HG03565 (cell line): ENCODE data around the gene PIRT.

Source experiments
- ATAC-seq: cut with Tn5 transposase; IDR thresholded peaks from one replicate; pipeline ENCODE4 v1.9.1; 2021; ENCODE audit warnings: mild to moderate bottlenecking, moderate library complexity; ENCODE audit not compliant: unreplicated experiment

The PIRT gene

GRCh38 chr17:10824874-10825273, 13.0 kb downstream of the PIRT start:
- ATAC-seq: no peak

DNA sequence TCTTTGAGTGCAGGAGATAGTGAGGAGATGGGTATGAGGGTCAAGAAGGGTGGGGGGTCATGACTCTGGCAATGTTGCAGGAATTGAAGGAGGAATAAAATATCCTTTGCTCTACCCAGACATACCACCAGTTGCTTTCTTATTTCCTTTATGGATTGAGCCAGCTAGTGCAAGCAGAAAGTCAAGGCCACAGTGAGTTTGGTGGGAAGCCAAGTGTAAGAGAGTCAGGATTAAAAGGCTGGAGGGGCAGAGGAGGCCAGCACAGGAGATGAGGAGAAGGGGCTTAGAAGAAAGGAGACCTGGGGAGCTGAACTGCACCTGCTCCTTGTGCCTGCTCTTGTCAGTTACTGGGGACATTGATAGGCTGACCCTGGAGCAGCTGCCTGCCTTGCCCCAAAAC, 16.1 kb downstream of the PIRT start:
- ATAC-seq: no peak

- ATAC-seq: no peak
These were observed 16.8 kb downstream of the PIRT start for GRCh38 chr17:10821054-10821453.

DNA sequence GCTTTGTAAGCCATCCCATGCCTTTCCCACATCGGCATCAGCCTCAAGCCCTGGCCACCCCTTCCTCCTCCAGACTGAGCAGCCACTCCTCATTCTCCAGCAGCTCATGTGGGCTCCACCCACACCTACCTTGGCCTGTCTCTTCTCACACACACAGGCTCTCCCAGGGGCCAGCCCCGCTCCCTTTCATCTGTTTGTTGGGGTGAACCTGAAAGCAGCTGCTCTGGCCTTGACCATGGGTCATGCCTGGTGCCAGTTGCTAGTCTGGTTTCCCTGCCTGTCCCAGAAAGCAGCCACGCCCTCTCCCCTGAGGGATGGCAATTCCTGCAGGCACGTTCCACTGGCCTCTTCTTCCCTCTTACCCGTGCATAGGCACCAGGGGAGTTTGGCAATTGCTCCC, 22.6 kb downstream of the PIRT start:
- ATAC-seq: no peak

DNA sequence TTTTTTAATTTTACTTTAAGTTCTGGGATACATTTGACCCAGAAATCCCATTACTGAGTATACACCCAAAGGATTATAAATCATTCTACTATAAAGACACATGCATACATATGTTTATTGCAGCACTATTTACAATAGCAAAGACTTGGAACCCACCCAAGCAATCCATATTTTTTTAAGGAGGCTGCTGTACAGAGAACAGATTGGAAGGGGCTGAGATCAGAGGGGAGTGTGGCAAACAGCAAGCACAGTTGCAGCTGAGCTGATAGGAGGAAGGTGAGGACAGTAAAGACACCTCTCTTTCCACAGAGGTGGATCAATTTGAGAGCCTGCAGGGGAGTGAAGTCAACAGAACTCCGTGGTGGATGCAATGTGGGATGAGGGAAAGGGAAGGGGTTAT, 23.8 kb downstream of the PIRT start:
- ATAC-seq: no peak

DNA sequence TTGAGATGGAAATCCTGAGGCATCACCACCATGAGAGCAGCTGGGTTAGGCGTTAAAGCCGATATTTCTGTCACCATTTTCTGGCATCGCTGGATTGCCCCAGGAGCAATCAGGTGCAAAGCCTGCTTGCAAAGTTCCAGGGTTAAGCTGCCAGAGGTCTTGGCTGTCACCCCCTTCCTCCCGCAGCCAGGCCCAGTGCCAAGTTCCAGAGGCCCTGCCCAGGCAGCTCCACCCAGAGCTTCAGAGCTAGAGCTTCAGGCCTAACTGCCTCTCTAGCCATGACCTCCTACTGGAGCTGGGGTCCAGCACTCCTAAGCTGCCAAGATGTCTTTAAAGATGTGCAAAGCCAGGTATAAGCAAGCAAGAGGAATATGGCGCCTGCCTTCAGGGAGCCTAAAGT, 25.2 kb downstream of the PIRT start:
- ATAC-seq: no peak

DNA sequence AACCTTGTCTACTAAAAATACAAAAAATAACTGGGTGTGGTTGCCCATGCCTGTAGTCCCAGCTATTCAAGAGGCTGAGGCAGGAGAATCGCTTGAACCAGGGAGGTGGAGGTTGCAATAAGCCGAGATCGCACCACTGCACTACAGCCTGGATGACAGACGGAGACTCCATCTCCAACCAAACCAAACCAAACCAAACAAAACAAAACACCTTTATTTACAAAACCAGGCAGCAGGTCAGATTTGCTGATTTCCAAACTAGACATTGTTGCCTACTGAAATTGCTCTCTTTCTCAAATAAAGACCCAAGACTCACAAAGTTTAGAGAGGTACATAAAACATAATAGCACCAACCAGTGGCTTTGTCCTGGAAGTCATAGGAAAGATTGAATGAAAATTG, 28.3 kb downstream of the PIRT start:
- no peak for ATAC-seq

- ATAC-seq: no peak
These were observed 30.2 kb downstream of the PIRT start for GRCh38 chr17:10807704-10808128.

GRCh38 chr17:10806545-10807262, 31.2 kb downstream of the PIRT start:
- ATAC-seq: no peak

DNA sequence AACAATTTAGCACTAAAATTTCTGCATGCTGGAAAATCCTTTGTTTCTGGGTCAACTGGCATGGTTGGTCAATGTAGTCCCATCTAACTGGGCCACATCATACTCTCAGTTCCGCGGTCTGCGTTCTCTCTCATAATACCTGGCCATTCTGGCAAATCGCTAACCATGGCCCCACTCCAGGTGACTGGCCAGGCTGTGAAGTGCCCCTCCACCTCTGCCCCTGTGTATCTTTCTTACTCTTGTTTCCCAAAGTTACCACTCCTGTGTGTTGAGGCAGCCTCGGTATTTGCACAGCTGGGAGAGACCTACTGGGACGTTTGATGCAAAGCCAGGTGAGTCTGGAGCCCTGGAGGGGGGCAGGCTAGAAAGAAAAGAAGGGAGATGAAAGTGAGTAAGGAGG, 32.0 kb downstream of the PIRT start:
- ATAC-seq: no peak

- no peak for ATAC-seq
These were observed 33.3 kb downstream of the PIRT start for GRCh38 chr17:10804546-10804945.

GRCh38 chr17:10803830-10804475, 33.9 kb downstream of the PIRT start, which contains the start of gene TMEM238L:
TMEM238L (minus strand) TSS chr17:10804099; CDS start chr17:10803963, 136 bp downstream.
- ATAC-seq: no peak

DNA sequence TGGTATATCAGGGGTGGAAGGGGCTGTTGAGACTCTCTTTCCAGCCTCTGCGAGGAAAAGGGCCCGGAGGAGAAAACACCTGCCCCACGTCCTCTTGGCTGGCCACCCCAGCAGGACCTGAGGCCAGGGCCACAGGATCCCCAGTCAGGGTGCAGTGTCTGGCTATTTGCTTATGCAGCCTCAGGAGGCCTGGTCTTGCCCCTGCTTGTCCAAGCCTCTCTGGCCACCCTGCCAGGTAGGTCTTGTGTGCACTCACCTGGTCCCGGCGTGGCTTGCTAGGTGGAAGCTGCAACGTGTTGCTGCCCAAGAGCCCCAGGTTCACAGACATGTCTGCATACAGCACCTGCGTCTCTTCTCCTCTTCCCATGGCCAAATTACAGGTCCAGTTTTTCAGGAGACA, 34.5 kb downstream of the PIRT start:
- no peak for ATAC-seq

- ATAC-seq: no peak
These were observed 35.2 kb downstream of the PIRT start for GRCh38 chr17:10802496-10803284.

- no peak for ATAC-seq
These were observed 38.5 kb downstream of the PIRT start for GRCh38 chr17:10799407-10799806.

DNA sequence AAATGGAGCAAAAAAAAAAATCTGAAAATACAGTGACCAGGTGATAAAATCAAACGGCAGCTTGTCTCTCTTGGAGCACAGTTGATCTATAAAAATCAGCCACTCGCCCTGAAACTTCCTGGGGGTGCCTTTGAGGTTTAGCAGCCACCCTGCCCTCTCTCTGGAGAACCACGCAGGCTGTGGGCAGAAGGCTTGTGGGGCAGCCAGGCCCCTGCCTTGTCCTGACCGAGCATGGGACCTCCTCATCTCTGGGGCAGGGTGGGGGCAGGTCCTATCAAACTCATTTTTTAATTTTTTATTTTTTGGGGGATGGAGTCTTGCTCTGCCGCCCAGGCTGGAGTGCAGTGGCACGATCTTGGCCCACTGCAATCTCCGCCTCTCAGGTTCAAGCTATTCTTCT, 39.0 kb downstream of the PIRT start:
- no peak for ATAC-seq

GRCh38 chr17:10798332-10798749, 39.5 kb downstream of the PIRT start:
- ATAC-seq: no peak

GRCh38 chr17:10797476-10798328, 40.2 kb downstream of the PIRT start:
- ATAC-seq: no peak

DNA sequence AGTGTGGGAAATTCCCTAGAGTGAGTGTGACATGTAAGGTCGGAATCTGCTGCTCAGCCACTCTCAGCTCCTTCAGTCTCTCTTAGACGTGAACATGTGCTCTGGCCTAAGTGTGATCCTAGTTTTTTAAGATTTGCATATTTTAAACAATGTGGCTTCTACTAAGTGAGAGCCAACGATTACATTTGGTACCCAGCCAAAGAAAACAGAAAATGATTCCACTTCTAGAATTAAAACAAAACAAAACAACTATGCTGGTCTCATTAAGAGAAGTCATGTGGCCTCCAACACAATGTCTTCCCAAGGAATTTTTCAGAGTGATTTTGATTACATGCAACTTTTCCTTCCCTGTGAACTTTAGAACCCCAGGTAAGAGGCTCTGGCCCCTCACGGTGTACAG, 44.1 kb downstream of the PIRT start:
- no peak for ATAC-seq

GRCh38 chr17:10793256-10793655, 44.6 kb downstream of the PIRT start:
- ATAC-seq: no peak

GRCh38 chr17:10792151-10792550, 45.7 kb downstream of the PIRT start:
- ATAC-seq: no peak
